H9 (cell line): ENCODE results near the gene ABHD17B. TPM values are rescaled to one million over a fixed set of nuclear protein-coding genes. Genes with fewer than 3 reads are reported as not detected.

ENCODE experiments used
- DNase-seq: peaks from one replicate; pipeline ENCODE4 v3.0.0-alpha.2; 2017
- H2AFZ ChIP-seq: one replicate; pipeline ENCODE4 v1.6.1; 2013; ENCODE audit warnings: mild to moderate bottlenecking, low read length, control low read depth, moderate library complexity
- H2AK5ac ChIP-seq: 2 replicates; pipeline ENCODE4 v1.6.1; 2013; ENCODE audit warnings: low read length, control low read depth, mixed read lengths; ENCODE audit not compliant: insufficient read length
- H2BK120ac ChIP-seq: one replicate; pipeline ENCODE4 v1.6.1; 2013; ENCODE audit warnings: low read depth, mild to moderate bottlenecking, low read length, control low read depth, inconsistent platforms; ENCODE audit not compliant: poor library complexity, severe bottlenecking
- H2BK12ac ChIP-seq: 2 replicates; pipeline ENCODE4 v1.6.1; 2013; ENCODE audit warnings: low read length, control low read depth, mixed read lengths, low read depth; ENCODE audit not compliant: insufficient read length
- H2BK15ac ChIP-seq: 2 replicates; pipeline ENCODE4 v1.6.1; 2013; ENCODE audit warnings: low read depth, low read length, control low read depth
- H2BK20ac ChIP-seq: one replicate; pipeline ENCODE4 v1.6.1; 2013; ENCODE audit warnings: low read depth, mild to moderate bottlenecking, low read length, control low read depth, inconsistent platforms; ENCODE audit not compliant: poor library complexity, severe bottlenecking
- H2BK5ac ChIP-seq: 2 replicates; pipeline ENCODE4 v1.6.1; 2013; ENCODE audit warnings: low read length, control low read depth, mixed read lengths; ENCODE audit not compliant: insufficient read length
- H3K14ac ChIP-seq: 2 replicates; pipeline ENCODE4 v1.6.1; 2013; ENCODE audit warnings: low read length, control low read depth; ENCODE audit not compliant: insufficient read depth
- H3K18ac ChIP-seq: 2 replicates; pipeline ENCODE4 v1.6.1; 2013; ENCODE audit warnings: low read depth, mild to moderate bottlenecking, mixed read lengths, low read length, control low read depth; ENCODE audit not compliant: insufficient read length
- H3K23ac ChIP-seq: 2 replicates; pipeline ENCODE4 v1.6.1; 2013; ENCODE audit warnings: low read length, control low read depth, mixed read lengths, low read depth; ENCODE audit not compliant: insufficient read length
- H3K23me2 ChIP-seq: 2 replicates; pipeline ENCODE4 v1.6.1; 2013; ENCODE audit warnings: low read depth, mild to moderate bottlenecking, mixed read lengths, low read length, control low read depth; ENCODE audit not compliant: insufficient read length, poor library complexity, severe bottlenecking
- H3K27ac ChIP-seq: 2 replicates; pipeline ENCODE4 v1.5.1; 2013; ENCODE audit warnings: low read length, control low read depth, mixed read lengths, low read depth; ENCODE audit not compliant: insufficient read length
- H3K27me3 ChIP-seq: 2 replicates; pipeline ENCODE4 v1.6.1; 2013; ENCODE audit warnings: low read length, control low read depth, inconsistent platforms; ENCODE audit not compliant: insufficient read depth
- H3K4ac ChIP-seq: 2 replicates; pipeline ENCODE4 v1.6.1; 2013; ENCODE audit warnings: low read depth, mild to moderate bottlenecking, control low read depth, inconsistent platforms, low read length, moderate library complexity
- H3K4me1 ChIP-seq: 2 replicates; pipeline ENCODE4 v1.6.1; 2013; ENCODE audit warnings: low read length, control low read depth, inconsistent platforms; ENCODE audit not compliant: insufficient read depth
- H3K4me2 ChIP-seq: 2 replicates; pipeline ENCODE4 v1.6.1; 2013; ENCODE audit warnings: low read length, control low read depth, mixed read lengths; ENCODE audit not compliant: insufficient read length, insufficient read depth
- H3K56ac ChIP-seq: 2 replicates; pipeline ENCODE4 v1.6.1; 2013; ENCODE audit warnings: low read depth, mild to moderate bottlenecking, mixed read lengths, low read length, control low read depth; ENCODE audit not compliant: insufficient read length
- H3K79me1 ChIP-seq: 2 replicates; pipeline ENCODE4 v1.6.1; 2013; ENCODE audit warnings: low read depth, mild to moderate bottlenecking, moderate library complexity, low read length, control low read depth, inconsistent platforms; ENCODE audit not compliant: insufficient read depth, poor library complexity, severe bottlenecking
- H3K79me2 ChIP-seq: 2 replicates; pipeline ENCODE4 v1.6.1; 2013; ENCODE audit warnings: low read length, control low read depth, inconsistent platforms; ENCODE audit not compliant: insufficient read depth
- H3K9ac ChIP-seq: 2 replicates; pipeline ENCODE4 v1.6.1; 2013; ENCODE audit warnings: low read length, control low read depth, mixed read lengths; ENCODE audit not compliant: insufficient read length; ENCODE audit errors: extremely low read depth
- H3K9me3 ChIP-seq: one replicate; pipeline ENCODE4 v1.6.1; 2013; ENCODE audit warnings: low read depth, low read length, inconsistent platforms; ENCODE audit not compliant: control insufficient read depth
- H3T11ph ChIP-seq: one replicate; pipeline ENCODE4 v1.6.1; 2013; ENCODE audit warnings: mild to moderate bottlenecking, low read length, control low read depth, inconsistent platforms
- H4K20me1 ChIP-seq: one replicate; pipeline ENCODE4 v1.6.1; 2013; ENCODE audit not compliant: control insufficient read depth, insufficient read length, insufficient read depth
- H4K5ac ChIP-seq: 2 replicates; pipeline ENCODE4 v1.6.1; 2013; ENCODE audit warnings: low read depth, mild to moderate bottlenecking, mixed read lengths, low read length, control low read depth; ENCODE audit not compliant: insufficient read length
- H4K8ac ChIP-seq: replicated peaks from 2 replicates; pipeline ENCODE4 v1.6.1; 2013; ENCODE audit warnings: low read length, control low read depth, mixed read lengths, low read depth; ENCODE audit not compliant: insufficient read length
- H4K91ac ChIP-seq: 2 replicates; pipeline ENCODE4 v1.6.1; 2013; ENCODE audit warnings: low read depth, mild to moderate bottlenecking, moderate library complexity, mixed read lengths, low read length, control low read depth; ENCODE audit not compliant: insufficient read length
- H3K27ac Mint-ChIP-seq, 3 experiments: 2 replicates in 2 of 3; 3 replicates in 1 of 3; pipeline ENCODE4 v1.8.0; 2020 to 2021; ENCODE audit warnings: mixed read lengths in 3 of 3, mild to moderate bottlenecking in 1 of 3, moderate library complexity in 1 of 3
- H3K27me3 Mint-ChIP-seq: 2 replicates; pipeline ENCODE4 v1.8.0; 2021; ENCODE audit warnings: low read depth, mild to moderate bottlenecking, moderate library complexity, mixed read lengths
- H3K36me3 Mint-ChIP-seq, 3 experiments: 2 replicates in 2 of 3; 3 replicates in 1 of 3; pipeline ENCODE4 v1.8.0; 2020 to 2021; ENCODE audit warnings: low read depth in 3 of 3, mixed read lengths in 3 of 3; ENCODE audit not compliant: insufficient read depth in 1 of 3
- H3K4me1 Mint-ChIP-seq, 2 experiments: 2 replicates each; pipeline ENCODE4 v1.8.0; 2020; ENCODE audit warnings: mixed read lengths in 2 of 2
- H3K4me3 Mint-ChIP-seq, 2 experiments: 2 replicates in 1 of 2; 3 replicates in 1 of 2; pipeline ENCODE4 v1.8.0; 2020 to 2021; ENCODE audit warnings: mild to moderate bottlenecking in 2 of 2, mixed read lengths in 2 of 2, moderate library complexity in 1 of 2
- H3K9me3 Mint-ChIP-seq, 2 experiments: 2 replicates in 1 of 2; 3 replicates in 1 of 2; pipeline ENCODE4 v1.8.0; 2020; ENCODE audit warnings: mild to moderate bottlenecking in 2 of 2, mixed read lengths in 2 of 2, moderate library complexity in 1 of 2
- CTCF ChIP-seq: fragments of 200-600 bp; sonication (generic); conservative IDR thresholded peaks from 3 replicates; pipeline ENCODE4 v1.8.0; 2021; ENCODE audit warnings: antibody characterized with exemption, mild to moderate bottlenecking
- WGBS: extraction: QIAGEN DNeasy Blood & Tissue Kit; methylation state at CpG from one replicate; pipeline ENCODE4 v1.1.7; 2013; ENCODE audit warnings: missing lambda C conversion rate, low lambda C conversion rate, mixed read lengths; ENCODE audit not compliant: insufficient read length; ENCODE audit errors: extremely low coverage; 5-methylcytosine and 5-hydroxymethylcytosine counted together
- total RNA-seq: library from RNA; stranded (reverse); gene quantifications from 2 replicates; pipeline ENCODE4 v1.2.1, GENCODE V29; 2021

ABHD17B gene
- total RNA-seq, 1 experiment from 2014 or later, result 67.6 TPM

GRCh38 chr9:71859939-71860338 is 51.1 kb downstream of the ABHD17B start:
- H3K23ac ChIP-seq, result no peak overlapping the region
- no peak overlapping the region for H3K27ac ChIP-seq
- H3K14ac ChIP-seq, result no peak overlapping the region
- H3K79me1 ChIP-seq, result no peaks in the 10 kb centered on the region
- WGBS, result no CpG with 5 or more reads among the region's 3 CpGs
- H3K4me2 ChIP-seq, result no peak overlapping the region
- no peak overlapping the region for H2BK5ac ChIP-seq
- no peak overlapping the region for H2BK15ac ChIP-seq
- no peak overlapping the region for H2BK120ac ChIP-seq
- H3K79me2 ChIP-seq, result no peaks in the 10 kb centered on the region
- H3K9me3 ChIP-seq, result no peaks in the 10 kb centered on the region
- no peaks in the 10 kb centered on the region for H3K4me1 ChIP-seq
- DNase-seq, result no peak
- no peak overlapping the region for H3K9ac ChIP-seq
- no peak overlapping the region for H2BK12ac ChIP-seq
- H2AFZ ChIP-seq, result no peak overlapping the region
- Mint-ChIP-seq H3K27me3 (no peaks in the 10 kb centered on the region), H3K27ac (0 out of 7 replicates have a peak overlapping the region, but pooled peaks of 1 of the 3 experiments have one; percentile 19), H3K4me3 (no peak overlapping the region), H3K9me3 (peaks cover 17 to 19% of the 10 kb centered on the region in 2 experiments; a peak in 4 of 5 replicates), H3K36me3 (peaks cover 22 to 42% (median 35%) of the 10 kb centered on the region in 3 experiments), H3K4me1 (peaks cover 9 to 19% of the 10 kb centered on the region in 2 experiments; a peak in 3 of 4 replicates)
- H3K18ac ChIP-seq, result no peak overlapping the region
- no peaks in the 10 kb centered on the region for H4K20me1 ChIP-seq
- H2AK5ac ChIP-seq, result no peak overlapping the region
- no peak overlapping the region for H4K91ac ChIP-seq
- H3K4ac ChIP-seq, result no peak overlapping the region
- H2BK20ac ChIP-seq, result no peak overlapping the region
- no peaks in the 10 kb centered on the region for H3K23me2 ChIP-seq
- no peak overlapping the region for H3T11ph ChIP-seq
- TF ChIP-seq CTCF, result no peak
- no peak overlapping the region for H3K56ac ChIP-seq
- H4K5ac ChIP-seq, result no peak overlapping the region
- no peak overlapping the region for H4K8ac ChIP-seq
- H3K27me3 ChIP-seq, result no peaks in the 10 kb centered on the region
